Choroid plexus epithelial cell (primary cell): ENCODE results near the gene PIM3.

ENCODE experiments used
- DNase-seq: peaks from one replicate; pipeline ENCODE4 v3.0.0-alpha.2; 2010; ENCODE audit warnings: low read depth
- H3K4me3 ChIP-seq: 2 replicates; pipeline ENCODE4 v1.5.1; 2011; ENCODE audit warnings: low read depth, mild to moderate bottlenecking, control low read depth, low read length, moderate library complexity
- CTCF ChIP-seq: conservative IDR thresholded peaks from 2 replicates; pipeline ENCODE4 v1.5.1; 2011; ENCODE audit warnings: low read depth, mild to moderate bottlenecking, control low read depth, inconsistent platforms, low read length, moderate library complexity

PIM3 gene

GRCh38 chr22:49999063-49999945, 38.7 kb downstream of the PIM3 start:
- no peak for DNase-seq
- H3K4me3 ChIP-seq: no peak overlapping the region

GRCh38 chr22:49999946-50000586, 39.5 kb downstream of the PIM3 start:
- no peak for TF ChIP-seq CTCF
- H3K4me3 ChIP-seq: no peak overlapping the region
- no peak for DNase-seq

More at GRCh38 chr22:49999063-49999945, 38.7 kb downstream of the PIM3 start:
- no peak for TF ChIP-seq CTCF

GRCh38 chr22:50000587-50001387, 40.2 kb downstream of the PIM3 start:
- TF ChIP-seq CTCF: no peak
- no peak overlapping the region for H3K4me3 ChIP-seq
- no peak for DNase-seq

- TF ChIP-seq CTCF: no peak
- no peak for DNase-seq
- H3K4me3 ChIP-seq: no peak overlapping the region
Observed at GRCh38 chr22:50001388-50002231, 41.0 kb downstream of the PIM3 start.

- H3K4me3 ChIP-seq: no peak overlapping the region
- DNase-seq: no peak
- TF ChIP-seq CTCF: no peak
Observed at GRCh38 chr22:50002791-50003190, 42.2 kb downstream of the PIM3 start.

GRCh38 chr22:50004918-50005317, 44.3 kb downstream of the PIM3 start:
- no peak for DNase-seq
- TF ChIP-seq CTCF: no peak
- H3K4me3 ChIP-seq: no peak overlapping the region
